Stromal cell of bone marrow (primary cell): Measurements from ENCODE around the gene RASGEF1C.

Experiments used
- DNase-seq: peaks from one replicate; pipeline ENCODE4 v3.0.0-alpha.2; 2012; ENCODE audit warnings: low read depth

The RASGEF1C gene

DNA sequence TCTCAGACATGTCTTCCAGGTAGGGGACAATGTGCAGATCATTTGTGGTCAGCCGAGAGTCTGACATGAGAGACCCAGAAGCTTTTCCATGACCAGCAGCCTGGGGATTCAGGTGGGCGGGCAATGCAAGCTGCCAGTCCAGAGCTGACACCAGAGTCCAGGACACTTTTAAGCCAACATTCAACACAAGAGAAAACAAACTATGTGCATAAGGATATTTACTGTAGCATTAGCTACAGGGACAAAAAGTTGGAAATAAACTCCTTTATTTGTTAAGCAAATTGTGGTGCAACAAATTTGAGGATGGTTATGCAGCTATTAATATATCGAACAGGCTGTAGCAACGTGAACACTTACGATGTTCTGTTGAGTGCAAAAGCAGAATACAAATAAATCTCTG, 127.5 kb downstream of the RASGEF1C start:
- DNase-seq = no peak

DNA sequence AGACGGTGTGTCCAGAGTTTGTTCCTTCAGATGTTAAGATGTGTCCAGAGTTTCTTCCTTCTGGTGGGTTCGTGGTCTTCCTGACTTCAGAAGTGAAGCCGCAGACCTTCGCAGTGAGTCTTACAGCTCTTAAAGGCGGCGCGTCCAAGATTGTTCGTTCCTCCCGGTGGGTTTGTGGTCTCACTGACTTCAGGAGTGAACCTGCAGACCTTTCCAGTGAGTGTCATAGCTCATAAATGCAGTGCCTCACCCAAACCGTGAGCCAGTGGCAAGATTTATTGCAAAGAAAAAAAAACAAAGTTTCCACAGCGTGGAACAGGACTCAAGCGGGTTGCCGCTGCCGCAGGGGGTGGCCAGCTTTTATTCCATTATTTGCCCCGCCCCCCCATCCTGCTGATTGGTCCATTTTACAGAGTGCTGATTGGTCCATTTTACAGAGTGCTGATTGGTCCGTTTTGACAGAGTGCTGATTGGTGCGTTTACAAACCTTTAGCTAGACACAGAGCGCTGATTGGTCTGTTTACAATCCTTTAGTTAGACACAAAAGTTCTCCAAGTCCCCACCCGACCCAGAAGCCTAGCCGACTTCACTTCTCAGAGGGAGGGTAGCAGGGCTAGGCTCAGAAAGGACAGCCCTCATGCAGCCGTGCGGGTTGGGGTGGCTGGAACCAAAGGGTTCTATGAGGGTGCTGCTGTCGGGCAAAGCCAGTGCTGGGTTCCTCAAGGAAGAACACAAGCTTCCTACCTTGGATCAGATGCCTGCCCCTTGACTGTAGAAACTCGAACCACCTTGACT, 128.3 kb downstream of the RASGEF1C start:
- DNase-seq = no peak

DNA sequence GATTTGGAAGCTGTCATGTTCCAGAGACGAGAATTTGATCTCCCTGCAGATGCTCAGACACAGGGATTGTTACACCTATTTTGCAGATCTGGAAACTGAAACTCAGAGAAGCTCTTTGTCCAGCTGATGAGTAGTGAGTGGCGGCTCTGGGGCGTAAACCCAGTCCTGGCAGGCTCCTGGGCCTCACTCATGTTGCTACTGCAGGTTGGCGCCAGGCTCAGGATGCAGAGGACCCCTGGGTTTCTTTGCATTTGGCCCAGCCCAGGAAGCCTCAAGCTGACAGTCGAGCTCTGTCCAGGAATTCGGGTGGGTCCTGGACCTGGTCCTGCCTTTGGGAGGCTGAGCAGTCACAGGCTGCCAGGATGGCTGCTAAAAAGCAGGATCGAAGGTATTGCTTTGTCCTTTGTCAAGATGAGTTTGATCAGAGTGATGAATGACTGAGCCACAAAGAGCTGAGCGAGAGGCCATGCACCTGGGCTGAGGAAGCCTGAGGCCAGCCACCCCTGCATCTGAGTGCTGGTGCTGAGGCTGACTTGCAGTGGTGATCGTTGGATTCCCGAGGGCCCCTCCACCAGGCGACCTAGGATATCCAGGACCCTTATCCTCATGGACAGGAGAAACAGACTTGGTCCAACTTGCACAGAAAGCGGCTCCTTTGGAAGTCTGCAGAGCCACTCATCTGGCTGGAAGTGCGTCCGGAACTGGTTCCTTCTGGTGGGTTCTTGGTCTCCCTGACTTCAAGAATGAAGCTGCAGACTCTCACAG, 129.1 kb downstream of the RASGEF1C start:
- DNase-seq = no peak

DNA sequence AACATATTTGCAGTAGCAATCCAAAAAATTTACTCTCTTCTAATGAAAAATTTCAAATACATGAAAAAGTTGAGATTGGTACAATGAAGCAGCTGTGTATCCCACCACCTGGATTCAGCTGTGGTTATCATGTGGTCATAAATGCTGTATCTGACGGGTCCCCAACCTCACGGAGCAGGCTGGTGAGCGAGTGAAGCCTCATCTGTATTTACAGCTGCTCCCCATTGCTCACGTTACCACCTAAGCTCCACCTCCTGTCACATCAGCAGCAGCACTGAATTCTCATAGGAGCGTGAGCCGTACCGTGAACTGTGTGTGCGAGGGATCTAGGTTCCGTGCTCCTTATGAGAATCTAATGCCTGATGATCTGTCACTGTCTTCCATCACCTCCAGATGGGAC, 130.7 kb downstream of the RASGEF1C start:
- DNase-seq = no peak

DNA sequence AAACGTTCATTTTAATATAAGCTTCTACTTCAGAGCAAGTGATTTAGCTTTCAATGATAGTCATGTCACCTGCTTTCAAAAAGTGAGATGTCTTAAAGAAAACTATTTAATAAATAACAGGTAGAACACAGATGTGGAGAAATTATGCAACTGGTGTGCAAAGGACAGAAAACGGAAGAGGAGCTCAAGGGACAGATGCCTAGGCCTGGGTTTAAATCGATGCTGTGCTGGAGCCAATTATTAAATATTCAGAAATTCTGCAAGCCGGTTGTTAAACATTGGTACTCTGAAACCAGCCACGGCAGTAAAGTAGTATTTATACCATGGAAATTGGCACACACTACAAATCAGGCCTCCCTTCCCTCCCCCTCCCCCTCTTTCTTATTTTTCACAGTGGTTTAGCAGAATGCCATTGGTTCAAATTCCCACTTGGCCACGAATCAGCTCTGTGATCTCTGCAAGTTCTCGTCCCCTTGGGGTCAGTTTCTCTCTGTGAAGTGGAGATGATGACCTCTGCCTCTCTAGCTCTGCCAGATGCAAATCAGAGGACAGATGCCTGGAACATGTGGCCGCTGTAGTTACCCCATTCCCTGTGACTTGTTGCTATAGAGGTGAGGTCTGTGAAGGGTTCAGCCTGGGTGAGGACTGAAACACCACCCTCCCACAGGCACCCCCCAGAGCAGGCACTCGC, 131.3 kb downstream of the RASGEF1C start:
- no peak for DNase-seq

DNA sequence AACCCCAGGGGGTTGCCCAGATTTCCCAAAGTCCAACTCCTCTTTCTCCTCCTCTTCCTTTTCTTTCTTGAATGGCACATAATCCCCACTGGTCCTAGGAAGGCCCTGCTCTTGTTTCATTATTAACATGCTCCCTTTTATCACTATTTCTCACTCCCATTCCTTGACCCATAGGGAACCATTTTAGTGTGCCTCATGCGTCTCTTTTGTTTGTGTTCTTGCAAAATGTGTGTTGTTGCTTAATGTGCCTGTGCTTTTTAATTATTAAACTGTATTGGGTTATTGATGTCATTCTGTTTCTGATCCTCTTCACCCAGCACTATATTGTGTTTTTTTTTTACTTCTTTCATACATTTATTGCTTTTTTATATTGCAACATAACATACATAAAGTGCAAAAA, 133.3 kb downstream of the RASGEF1C start:
- no peak for DNase-seq

DNA sequence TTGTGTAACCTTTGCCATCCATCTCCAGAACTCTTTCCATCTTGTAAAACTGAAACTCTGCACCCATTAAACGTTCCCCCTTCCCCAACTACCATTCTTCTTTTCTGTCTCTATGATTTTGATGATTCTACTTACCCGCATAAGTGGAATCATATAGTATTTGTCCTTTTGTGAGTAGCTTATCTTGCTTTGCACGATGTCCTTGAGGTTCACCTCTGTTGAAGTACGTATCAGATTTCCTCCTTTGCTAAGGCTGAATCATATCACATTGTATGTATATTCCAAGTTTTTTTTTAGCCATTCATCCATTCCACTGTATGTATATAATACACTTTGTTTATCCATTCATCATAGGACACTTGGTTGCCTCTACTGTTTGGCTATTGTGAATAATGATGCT, 134.5 kb downstream of the RASGEF1C start:
- no peak for DNase-seq

DNA sequence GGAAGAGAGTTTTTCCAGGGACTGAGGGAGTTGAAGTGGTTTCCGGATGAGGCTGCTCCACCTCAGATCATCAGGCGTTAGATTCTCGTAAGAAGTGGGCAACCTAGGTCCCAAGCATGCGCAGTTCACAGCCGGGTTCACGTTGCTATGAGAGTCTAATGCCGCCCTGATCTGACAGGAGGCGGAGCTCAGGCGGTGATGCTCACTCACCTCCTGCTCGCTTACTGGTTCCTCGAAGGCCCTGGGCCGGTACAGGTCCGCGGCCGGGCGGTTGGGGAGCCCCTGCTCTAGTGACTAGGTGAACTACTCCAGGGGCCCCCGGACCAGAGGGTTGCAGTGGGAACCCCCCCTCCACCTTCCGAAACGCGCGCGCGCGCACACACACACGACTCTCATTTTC, 136.5 kb downstream of the RASGEF1C start:
- no peak for DNase-seq

DNA sequence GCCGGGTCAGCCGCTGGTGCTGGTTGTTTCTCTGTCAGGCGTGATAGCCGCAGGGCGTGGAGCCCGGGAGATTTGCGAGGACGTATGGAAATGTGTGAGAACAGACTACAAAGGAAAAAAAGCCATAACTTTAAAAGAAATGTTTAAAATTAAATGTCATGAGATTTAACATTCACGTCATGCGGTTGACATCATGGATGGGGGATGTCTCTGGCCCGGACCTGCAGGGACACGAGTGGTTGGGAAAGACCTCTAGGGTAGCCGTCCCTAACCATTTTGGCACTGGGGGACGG, 136.8 kb downstream of the RASGEF1C start:
- DNase-seq = no peak

DNA sequence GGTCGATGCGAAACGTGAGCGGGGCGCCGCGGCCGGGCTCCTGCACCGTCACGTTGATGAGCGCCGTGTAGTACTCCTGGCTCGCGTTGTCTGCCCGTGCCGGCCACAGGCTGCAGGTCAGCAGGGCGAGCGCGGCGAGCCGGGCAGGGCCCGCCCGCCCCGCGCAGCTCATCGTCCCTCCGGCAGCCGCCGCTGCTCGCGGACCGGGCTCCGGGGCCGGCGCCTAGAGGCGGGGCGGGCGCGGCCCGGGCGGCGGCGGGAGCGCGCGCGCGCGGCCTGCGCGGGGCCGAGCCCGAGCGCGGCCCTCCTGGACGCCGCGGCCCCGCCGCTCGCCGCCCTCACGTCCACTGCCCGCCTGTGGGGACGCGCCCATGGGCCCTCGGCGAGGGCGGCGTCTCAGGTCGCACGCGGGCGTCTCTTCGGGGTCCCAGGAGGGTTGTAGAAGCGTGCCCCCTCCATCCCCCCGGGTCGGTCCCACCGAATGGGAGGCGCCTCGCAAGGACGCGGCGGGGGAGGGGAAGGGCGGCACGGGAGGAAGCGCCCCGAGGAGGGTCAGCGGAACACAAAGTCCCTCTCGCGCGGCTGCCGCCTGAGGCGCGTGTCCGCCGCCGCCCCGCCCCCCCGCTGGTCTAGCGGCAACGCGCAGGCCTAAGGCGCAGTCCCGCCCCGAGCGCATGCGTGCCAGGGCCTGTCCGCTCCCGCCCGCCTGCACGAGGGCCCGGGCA, 137.3 kb downstream of the RASGEF1C start, which contains the start of gene RNF130:
Gene RNF130, minus strand, starts transcription at position 229 of the 725 bp plus-strand sequence. Its CDS starts 57 bp downstream, at position 172.
- DNase-seq = peak; percentile 82

DNA sequence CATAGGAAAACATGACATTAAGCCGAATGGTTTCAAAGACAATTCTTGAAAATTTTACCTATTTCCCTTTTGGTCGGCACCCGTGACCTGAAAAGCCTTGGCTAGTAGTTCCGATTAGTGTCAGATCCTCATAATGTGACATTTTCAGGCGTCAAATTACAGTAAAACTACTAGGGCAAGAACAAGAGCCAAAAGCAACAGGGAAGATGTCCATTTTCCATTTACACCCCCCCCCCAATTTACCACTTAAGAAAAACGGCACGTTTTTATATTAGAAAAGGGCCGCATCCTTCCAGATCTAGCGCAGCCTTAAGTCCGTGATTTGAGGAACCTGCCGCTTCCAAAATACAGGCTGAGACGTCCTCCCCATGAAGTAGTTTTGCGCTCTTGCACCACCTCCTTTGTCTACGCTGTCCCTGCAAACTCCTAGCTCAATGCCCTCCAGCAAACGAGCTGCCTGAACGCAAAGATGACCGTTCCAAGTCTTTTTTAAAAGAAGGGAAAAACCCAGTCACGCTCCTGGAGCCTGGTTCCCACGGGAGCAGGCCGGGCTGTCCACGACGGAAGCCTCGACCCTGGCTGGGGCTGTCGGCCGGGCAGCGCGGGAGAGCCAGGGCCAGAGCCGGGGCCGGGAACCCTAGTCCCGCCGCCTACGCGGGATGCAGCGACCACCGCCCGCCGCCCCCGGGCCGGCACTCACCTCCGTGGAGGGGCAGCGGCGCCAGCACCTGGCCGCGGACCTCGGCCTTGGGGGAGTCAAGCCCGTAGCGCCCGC, 138.1 kb downstream of the RASGEF1C start:
- peak; percentile 30 for DNase-seq

DNA sequence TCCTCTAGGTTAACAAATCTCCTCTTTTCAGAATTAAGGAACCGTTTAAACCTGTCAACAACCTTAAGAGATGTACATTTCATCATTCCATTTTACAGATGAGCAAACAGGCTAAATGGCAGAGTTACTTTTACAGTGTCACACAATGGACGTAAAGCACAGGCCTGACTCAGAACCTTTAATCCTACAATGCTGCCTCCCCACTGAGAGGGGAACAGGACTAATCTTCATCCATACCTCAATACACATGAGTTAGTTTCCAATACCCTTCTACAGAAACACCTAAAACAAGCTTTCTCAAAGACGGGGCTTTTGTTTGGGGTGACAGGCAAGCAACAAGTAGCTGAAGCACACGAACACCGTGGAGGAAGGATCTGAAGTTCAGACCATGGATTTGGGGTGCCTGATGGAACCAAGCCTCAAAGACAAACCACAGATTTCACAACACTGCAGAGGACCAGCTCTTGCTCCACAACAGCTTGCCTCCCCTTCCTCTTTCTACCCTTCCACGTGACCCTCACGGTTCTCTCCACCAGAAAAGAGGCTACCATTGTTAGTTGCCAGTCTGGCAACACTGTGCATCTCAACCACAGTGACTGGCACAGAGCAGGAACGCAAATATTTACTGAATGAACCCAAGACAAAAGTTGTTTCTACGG, 139.3 kb downstream of the RASGEF1C start:
- DNase-seq = no peak

DNA sequence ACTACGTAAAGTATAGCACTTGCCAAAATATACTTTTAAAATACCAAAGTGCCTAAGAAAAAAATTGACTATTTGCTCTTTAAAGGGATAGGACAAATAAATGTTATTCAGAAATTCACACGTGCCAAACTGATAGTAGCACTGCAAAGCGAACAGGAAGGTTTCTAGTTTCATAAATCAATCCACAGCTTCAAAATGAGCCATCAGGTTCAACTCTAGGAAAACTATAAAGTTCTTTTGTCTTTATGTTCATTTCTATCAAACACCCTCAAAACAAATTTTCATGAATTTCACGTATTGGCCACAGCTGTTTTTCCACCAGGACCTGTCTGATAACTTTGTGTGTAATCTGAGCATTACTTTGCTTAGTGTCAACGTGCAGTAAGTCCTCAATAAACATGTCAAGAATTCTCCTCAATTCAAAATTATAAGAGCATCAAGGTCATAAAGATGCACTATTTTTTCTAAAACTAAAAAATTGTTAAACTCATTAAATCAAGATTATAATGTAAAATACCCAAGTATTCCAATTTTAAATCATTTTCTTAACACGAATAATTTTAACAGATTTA, 140.4 kb downstream of the RASGEF1C start:
- no peak for DNase-seq

DNA sequence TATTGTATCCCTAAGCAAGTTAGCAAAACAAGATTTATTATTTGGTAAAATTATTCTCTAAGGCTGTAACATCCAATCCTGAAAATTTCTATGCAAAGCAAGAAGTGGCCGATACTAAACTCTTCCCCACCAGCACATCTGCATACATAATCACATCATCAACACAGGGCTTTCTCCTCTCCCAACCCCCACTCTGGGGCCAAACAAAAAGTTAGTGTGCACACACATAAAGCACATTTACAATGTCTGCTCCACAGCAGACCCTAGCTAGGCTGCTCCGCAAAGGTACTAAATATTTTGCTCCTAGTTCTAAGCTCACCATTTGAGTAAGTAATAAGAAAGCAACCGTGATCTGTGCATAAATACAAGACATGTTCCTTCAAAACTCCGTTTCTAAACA, 141.0 kb downstream of the RASGEF1C start:
- no peak for DNase-seq

DNA sequence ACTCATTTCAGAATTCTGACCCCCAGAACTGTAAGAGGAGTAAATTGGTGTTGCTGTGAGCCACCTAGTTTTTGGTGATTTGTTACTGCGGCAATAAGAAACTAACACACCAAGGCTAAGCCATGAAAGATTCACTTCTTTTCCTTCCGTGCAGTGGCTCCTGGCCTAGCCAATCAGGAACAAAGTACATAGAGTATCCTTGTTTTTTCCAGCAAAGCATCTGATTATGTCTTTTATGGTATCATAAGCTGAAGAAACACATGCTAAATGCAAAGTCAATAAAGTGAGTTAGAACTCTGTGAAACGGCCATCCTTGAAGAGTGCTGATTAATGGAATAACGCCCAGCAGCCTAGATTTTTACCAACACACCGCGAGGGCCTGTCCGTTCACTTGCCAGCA, 148.8 kb downstream of the RASGEF1C start:
- no peak for DNase-seq

DNA sequence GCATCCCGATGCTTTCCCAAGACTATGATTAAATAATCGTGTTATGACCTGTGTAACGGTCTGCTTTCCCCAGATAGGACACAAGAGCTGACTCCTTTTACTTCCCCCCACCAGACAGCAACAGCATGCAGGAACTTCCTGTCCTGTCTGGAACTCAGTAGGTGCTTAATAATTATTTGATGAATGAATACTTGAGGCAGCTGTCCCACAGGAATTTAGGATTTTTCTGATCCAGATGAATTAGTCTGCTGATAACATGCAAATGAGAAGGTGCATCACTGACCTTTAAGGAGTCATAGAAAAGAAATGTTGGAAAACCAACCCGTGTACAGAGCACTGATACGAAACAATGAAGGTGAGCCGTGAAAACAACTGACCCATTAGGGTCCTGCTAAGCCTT, 149.7 kb downstream of the RASGEF1C start:
- DNase-seq = no peak

DNA sequence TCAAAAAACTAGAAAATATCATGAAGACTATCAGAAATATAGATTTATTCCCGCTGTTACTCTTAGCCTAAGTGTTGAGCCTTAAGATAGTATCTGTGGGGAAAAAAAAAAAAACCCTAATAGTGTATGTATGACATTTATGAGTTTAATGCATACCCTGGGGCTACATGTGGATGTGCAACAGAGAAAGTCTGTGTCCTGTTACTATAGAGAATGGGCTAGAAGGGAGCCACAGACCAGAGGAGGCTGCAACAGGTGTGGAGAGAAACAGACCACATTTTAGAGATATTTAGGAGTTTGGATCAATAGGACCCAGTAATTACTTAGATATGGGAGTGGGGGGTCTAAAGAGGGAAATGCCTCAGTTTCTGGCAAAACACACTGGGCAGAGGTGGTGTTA, 152.9 kb downstream of the RASGEF1C start:
- no peak for DNase-seq

DNA sequence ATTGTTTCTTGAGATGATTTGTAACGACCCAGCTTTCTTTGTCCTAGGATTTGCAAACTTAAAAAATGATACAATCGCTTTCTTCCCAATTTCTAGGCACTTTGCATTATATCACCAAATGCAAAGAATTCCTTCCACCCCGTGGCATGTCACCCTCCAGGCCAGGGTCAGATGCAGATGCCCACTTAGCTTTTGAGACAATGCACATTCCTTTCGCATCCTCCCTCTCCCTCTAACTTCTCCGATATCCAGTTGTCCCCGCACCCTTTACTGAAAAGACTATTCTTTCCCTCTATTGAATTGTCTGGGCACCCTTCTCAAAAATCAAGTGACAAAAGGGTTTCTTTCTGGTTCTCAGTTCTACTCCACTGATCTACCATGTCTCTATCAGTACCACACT, 154.8 kb downstream of the RASGEF1C start:
- DNase-seq = no peak

DNA sequence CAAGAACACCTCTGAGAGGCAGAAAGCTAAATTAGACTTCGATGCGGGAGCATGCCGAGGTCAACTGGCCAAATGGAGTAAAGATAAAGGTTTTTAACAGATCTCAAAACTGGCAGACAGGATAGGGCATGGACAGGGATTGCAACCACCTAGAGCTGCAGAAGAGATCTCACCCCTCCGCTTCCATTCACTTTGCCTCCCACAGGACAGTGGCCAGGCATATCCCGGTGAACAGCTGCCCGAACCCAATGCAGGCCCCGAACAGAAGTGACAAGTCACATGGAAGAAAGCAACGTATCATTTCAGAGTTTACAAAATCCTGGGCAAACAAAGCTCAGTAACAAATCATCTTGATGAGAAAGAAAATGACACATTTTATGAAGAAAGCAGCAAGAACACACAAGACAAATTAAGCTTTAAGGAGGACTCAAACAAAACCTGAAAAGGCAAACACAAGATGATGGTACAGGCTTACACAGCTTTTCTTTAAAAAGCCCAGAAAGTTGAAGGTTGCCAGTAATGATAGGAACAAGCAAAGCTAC, 155.9 kb downstream of the RASGEF1C start:
- DNase-seq = no peak

DNA sequence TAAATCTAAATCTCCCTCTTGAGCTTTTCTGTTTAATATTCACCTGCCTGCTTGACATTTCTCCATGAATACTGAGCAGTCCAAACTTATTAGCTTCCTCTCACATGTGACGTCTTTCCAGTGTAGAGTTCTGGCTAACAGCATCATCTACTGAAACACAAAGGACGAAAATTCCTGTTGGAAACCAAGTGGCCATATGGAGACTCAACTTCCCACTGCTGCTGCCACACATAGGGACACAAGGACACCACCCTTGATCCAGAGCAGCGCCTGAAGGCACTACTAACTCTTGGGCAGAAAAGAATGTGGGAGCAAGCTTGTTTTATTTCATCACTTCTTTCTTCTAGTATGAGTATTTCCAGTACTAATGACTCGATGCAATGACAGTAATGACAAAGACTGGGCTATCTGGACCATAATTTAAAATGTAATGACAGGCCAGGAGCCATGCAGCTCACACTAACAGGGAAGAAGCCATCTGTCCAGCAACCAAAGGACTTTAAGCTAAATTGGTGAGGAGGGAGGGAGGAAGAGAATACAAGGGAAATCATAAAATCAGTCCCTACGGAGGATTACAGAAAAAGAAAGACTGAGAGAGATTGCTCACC, 156.7 kb downstream of the RASGEF1C start:
- no peak for DNase-seq
